H1 (cell line): ENCODE measurements around the gene VAV2. TPM values are rescaled to one million over a fixed set of nuclear protein-coding genes. Genes with fewer than 3 reads are reported as not detected.

Source experiments
- CBX5 ChIP-seq: fragments of 300-800, 300-1000 bp; sonication (generic); IDR thresholded peaks from 2 replicates; pipeline ENCODE4 v1.7.1; 2016; ENCODE audit warnings: antibody characterized with exemption, low read length, low read depth
- EZH2 ChIP-seq: fragments of 200-600 bp; sonication (generic); IDR thresholded peaks from 2 replicates; pipeline ENCODE4 v1.7.1; 2012; ENCODE audit warnings: low read depth, mild to moderate bottlenecking, moderate library complexity, low read length, inconsistent platforms; ENCODE audit not compliant: severe bottlenecking
- RBBP5 ChIP-seq: IDR thresholded peaks from 2 replicates; pipeline ENCODE4 v1.7.1; 2012; ENCODE audit warnings: low read depth, mild to moderate bottlenecking, inconsistent platforms, low read length, moderate library complexity, borderline replicate concordance
- RXRA ChIP-seq: IDR thresholded peaks from 2 replicates; pipeline ENCODE4 v1.6.1; 2011; ENCODE audit warnings: low read depth, mild to moderate bottlenecking, low read length, moderate library complexity; ENCODE audit not compliant: insufficient read depth
- SP1 ChIP-seq: IDR thresholded peaks from 2 replicates; pipeline ENCODE4 v1.6.1; 2011; ENCODE audit warnings: low read depth, low read length
- SRF ChIP-seq: IDR thresholded peaks from 2 replicates; pipeline ENCODE4 v1.6.1; 2011; ENCODE audit warnings: mild to moderate bottlenecking, low read depth, low read length, moderate library complexity
- polyA plus RNA-seq, 7 experiments: library from polyadenylated mRNA; depleted of rRNA in 3 of 7; stranded (reverse) in 5 of 7; unstranded in 2 of 7; fragments of >200 nt in 5 of 7; fragments of 200-250 nt in 2 of 7; gene quantifications; 1 replicate in 5 of 7; 2 replicates in 1 of 7; 4 replicates in 1 of 7; pipeline versions ENCODE4 v1.2.1 to v1.2.3, GENCODE V29; 2011 to 2013; ENCODE audit warnings: missing spikeins in 2 of 7, mixed read lengths in 2 of 7
- total RNA-seq: library from RNA; stranded (reverse); fragmentation: NEBNext Ultra II Directional; extraction: Animal tissue kit (Norgen Biotek cat#: 25700); gene quantifications from 2 replicates; pipeline ENCODE4 v1.2.1, GENCODE V29; 2021

Gene VAV2
- total and polyA plus RNA-seq, 2 of the 8 experiments (the other 6 are each of a cell fraction or from before 2014, with no cell fraction given), result 13.6 to 37.6 TPM

DNA sequence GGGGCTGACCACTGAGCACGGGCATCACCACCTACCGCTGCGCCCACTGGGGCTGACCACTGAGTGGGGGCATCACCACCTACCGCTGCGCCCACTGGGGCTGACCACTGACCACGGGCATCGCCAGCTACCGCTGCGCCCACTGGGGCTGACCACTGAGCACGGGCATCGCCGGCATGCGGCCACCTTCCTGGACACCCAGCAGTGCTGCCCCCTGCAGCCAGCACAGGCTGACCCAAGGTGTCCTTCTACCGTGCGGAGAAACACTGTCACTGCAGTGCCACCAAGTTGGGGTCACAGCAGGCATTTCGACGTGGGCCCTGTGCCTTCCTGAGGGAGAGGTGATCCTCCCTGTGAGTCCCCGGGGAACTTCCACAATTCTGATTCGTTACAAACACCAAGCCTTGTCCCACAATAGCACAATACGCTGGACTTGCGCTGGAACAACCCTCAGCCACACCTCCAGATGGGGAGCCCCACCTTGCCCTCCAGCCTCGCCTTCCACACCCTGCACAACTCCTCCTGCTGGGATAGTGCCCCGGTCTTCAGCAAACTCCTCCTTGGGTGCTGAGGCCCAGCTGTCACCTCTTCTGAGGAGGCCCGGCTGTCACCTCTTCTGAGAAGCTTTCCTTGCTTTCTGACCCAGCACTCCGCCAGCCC lies 163.7 kb downstream of the VAV2 start (continued):
- TF ChIP-seq CBX5 (no peak), RXRA (no peak), EZH2 (no peak), SP1 (no peak), RBBP5 (no peak), SRF (no peak)
